WERI-Rb-1 (cell line): ENCODE data around the gene SLIT3.

Source experiments
- DNase-seq: peaks from one replicate; pipeline ENCODE4 v3.0.0-alpha.2; 2020
- H3K27ac ChIP-seq: fragments of 250-450 bp; sonication (Bioruptor Pico); 2 replicates; pipeline ENCODE4 v1.5.1; 2020; ENCODE audit warnings: mild to moderate bottlenecking, moderate library complexity
- H3K27me3 ChIP-seq: fragments of 250-450 bp; sonication (Bioruptor Pico); 2 replicates; pipeline ENCODE4 v1.5.1; 2021; ENCODE audit warnings: mild to moderate bottlenecking, low read depth, moderate library complexity; ENCODE audit not compliant: insufficient read depth, severe bottlenecking
- H3K36me3 ChIP-seq: fragments of 250-450 bp; sonication (Bioruptor Pico); 2 replicates; pipeline ENCODE4 v1.5.1; 2020; ENCODE audit warnings: mild to moderate bottlenecking, moderate library complexity
- H3K4me3 ChIP-seq: 2 replicates; pipeline ENCODE4 v1.5.1; 2011; ENCODE audit warnings: low read depth, mild to moderate bottlenecking, control low read depth, low read length
- H3K9me3 ChIP-seq: fragments of 250-450 bp; sonication (Bioruptor Pico); 2 replicates; pipeline ENCODE4 v1.5.1; 2021; ENCODE audit warnings: mild to moderate bottlenecking, moderate library complexity; ENCODE audit not compliant: severe bottlenecking
- TF ChIP-seq, protein P1 (sequence below): IDR thresholded peaks from 2 replicates; pipeline ENCODE4 v1.5.1; 2011; ENCODE audit warnings: low read depth, mild to moderate bottlenecking, control low read depth, inconsistent platforms, low read length

The SLIT3 gene

DNA sequence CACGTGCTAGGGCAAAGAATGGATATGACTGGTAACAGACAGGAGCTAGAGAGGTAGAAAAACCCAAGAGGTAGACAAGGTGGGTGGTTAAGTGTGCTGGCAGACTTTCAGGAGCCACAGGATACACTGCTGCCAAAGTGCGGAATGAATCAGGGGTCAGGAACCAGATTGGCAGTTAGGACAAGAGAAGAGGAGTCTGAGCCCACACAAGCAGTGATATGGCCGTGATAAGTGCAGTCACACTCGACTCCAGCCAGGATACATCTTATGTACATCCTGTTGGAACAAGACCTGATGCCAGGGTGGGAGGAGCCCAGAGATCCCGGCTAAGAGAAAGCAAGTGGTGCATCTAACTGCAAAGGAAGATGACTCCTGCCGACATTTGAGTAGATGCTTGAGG lies 10.0 kb downstream of the SLIT3 start:
- Histone ChIP-seq H3K27me3 (peaks cover 68% of the 10 kb centered on the region), H3K9me3 (no peaks in the 10 kb centered on the region), H3K36me3 (no peaks in the 10 kb centered on the region), H3K27ac (no peak overlapping the region), H3K4me3 (no peak overlapping the region)
- no peak for DNase-seq
- TF ChIP-seq, protein P1, sequence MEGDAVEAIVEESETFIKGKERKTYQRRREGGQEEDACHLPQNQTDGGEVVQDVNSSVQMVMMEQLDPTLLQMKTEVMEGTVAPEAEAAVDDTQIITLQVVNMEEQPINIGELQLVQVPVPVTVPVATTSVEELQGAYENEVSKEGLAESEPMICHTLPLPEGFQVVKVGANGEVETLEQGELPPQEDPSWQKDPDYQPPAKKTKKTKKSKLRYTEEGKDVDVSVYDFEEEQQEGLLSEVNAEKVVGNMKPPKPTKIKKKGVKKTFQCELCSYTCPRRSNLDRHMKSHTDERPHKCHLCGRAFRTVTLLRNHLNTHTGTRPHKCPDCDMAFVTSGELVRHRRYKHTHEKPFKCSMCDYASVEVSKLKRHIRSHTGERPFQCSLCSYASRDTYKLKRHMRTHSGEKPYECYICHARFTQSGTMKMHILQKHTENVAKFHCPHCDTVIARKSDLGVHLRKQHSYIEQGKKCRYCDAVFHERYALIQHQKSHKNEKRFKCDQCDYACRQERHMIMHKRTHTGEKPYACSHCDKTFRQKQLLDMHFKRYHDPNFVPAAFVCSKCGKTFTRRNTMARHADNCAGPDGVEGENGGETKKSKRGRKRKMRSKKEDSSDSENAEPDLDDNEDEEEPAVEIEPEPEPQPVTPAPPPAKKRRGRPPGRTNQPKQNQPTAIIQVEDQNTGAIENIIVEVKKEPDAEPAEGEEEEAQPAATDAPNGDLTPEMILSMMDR: no peak

DNA sequence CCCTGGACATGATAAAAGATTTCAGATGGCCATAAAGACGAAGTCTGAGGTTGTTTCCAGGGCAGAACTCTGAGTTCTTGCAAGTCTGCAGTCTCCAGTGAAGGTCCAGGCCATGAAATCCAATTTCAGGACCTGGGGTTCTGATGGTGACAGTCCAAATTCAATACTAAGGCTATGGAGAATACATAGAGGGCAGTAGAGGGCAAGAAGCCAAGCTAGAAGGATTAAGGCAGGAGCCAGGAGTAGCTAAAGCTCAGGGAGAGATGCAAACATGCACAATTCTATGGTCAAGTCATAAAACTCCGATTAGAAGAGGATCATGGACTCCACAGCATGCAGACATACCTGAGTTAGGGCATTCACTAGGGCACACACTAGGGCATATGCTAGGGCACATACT lies 11.4 kb downstream of the SLIT3 start:
- Histone ChIP-seq H3K4me3 (no peak overlapping the region), H3K9me3 (peaks cover 2% of the 10 kb centered on the region), H3K27ac (no peak overlapping the region), H3K27me3 (peaks cover 66% of the 10 kb centered on the region), H3K36me3 (no peaks in the 10 kb centered on the region)
- TF ChIP-seq, protein P1: no peak
- DNase-seq: no peak

DNA sequence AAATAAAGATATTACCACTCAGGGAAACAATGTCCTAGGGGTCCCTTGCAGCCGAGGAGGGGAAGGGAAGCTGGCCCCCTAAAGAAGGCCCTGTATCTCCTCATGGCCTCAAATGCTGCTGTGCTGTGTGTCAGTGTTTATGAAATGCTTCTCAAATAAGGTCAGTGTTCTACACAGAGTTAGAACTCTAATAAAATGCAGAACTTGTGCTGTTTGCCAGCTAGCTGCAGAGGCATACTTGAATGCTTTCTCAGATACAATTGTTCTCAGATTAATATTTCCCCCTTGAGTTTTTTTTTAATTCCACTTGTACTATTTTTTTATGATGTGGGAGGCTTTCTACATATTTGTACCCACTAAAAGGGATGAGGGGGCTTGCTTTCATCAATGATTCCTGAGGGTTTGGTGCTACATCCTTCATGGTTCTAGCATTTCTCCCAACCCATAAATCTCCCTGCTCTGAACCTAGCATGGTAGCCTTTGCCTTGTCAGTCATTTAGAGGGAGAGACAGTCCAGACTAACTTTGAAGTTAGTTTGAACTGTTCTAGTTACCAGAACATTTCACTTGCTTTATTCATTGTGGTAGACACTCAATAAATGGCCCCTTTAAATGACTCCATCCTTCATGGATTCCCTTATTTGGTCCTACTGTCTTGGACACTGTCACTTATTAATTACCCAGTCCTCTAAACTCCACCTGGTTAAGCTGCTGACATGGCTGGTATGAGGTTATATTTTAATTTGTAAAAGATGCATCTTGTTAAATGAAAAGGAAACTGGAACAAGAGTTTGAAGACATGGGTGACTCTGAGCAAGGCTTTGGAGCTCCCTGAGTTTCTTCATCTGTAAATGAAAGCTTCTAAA lies 12.6 kb downstream of the SLIT3 start:
- H3K27me3 ChIP-seq: peaks cover 72% of the 10 kb centered on the region
- no peaks in the 10 kb centered on the region for H3K36me3 ChIP-seq
- no peak overlapping the region for H3K4me3 ChIP-seq
- peaks cover 2% of the 10 kb centered on the region for H3K9me3 ChIP-seq
- H3K27ac ChIP-seq: no peak overlapping the region
- DNase-seq: no peak
- TF ChIP-seq, protein P1: no peak

DNA sequence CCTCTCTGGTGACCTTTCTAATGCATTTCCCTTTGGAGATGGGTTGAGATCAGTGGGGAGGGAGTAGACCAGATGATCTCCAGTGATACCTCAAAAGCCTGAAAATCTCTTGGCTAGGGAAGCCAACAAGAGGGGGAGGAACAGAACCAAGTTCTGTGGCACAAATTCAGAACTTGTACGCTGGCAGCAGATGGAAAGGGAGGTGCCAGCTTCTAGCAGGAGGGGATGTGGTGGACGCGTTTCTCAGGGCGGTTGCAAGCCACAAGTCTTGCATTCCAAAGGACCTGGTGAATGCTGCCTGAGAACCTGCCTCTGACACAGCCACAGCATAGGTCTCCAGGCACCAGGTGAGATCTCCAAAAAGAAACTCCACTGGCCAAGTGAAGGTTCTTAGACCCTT lies 13.4 kb downstream of the SLIT3 start:
- no peak for DNase-seq
- TF ChIP-seq, protein P1: no peak
- H3K27me3 ChIP-seq: peaks cover 70% of the 10 kb centered on the region

DNA sequence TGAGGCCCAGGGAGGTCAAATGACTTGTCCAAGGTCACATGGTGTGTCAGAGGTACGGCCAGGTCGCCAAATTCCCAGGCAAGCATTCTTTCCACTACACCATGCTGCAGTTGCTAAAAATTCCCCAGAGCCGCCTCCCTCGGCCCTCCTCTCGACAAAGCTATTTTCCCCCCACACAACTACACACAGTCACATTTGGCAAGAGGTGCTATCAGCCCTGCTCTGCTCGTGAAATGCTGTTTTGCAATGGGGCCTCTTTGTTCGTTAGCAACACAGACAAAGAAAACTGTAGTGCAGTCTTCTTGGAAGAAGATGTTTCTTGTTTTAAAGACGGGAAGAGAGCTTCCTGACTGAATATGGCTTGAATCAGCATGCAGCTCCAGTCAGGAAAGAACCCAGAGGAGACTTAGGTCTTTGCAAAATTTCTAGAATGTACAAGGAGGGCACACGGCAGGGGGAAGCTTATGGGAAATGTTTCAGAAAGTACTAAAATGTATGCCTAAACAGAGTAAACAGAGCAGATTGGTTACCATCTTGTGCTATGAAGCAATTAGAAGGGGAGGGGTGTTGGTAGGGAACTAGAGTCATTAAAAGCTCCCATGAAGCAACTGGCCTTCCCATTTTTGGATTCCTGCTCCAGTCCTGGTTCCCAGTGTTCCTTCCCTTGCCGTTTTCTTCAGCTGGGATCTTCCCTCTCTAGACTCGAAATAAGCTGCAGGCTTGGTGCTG lies 14.2 kb downstream of the SLIT3 start:
- H3K36me3 ChIP-seq: no peaks in the 10 kb centered on the region
- TF ChIP-seq, protein P1: no peak
- H3K4me3 ChIP-seq: no peak overlapping the region
- peaks cover 2% of the 10 kb centered on the region for H3K9me3 ChIP-seq
- peaks cover 72% of the 10 kb centered on the region for H3K27me3 ChIP-seq
- no peak for DNase-seq
- no peak overlapping the region for H3K27ac ChIP-seq

More for the DNA sequence above, 13.4 kb downstream of the SLIT3 start:
- Histone ChIP-seq H3K4me3 (no peak overlapping the region), H3K36me3 (no peaks in the 10 kb centered on the region), H3K9me3 (peaks cover 2% of the 10 kb centered on the region), H3K27ac (no peak overlapping the region)
